ENCODE results near the gene ELOF1. TPM values are rescaled to one million over a fixed set of nuclear protein-coding genes. Genes with fewer than 3 reads are reported as not detected.
A peak's percentile ranks its signal among the peaks of the same experiment; 100 is the strongest.

Gene ELOF1
- total RNA-seq, 2 donors from 2014 or later: 17.1 to 32.5 TPM

- Histone ChIP-seq H3K27me3 (no peaks in the 10 kb centered on the region), H3K9me3 (no peaks in the 10 kb centered on the region), H3K4me1 (peaks cover 0 to 6% of the 10 kb centered on the region in 2 donors), H3K27ac (peak within 1 kb of the TSS; percentile 94 to 97), H3K36me3 (no peaks in the 10 kb centered on the region), H3K4me3 (peak within 1 kb of the TSS; percentile 89 to 92)
- DNase-seq (ENCODE audit: low spot score): peak; percentile 95
- TF ChIP-seq, protein P1, sequence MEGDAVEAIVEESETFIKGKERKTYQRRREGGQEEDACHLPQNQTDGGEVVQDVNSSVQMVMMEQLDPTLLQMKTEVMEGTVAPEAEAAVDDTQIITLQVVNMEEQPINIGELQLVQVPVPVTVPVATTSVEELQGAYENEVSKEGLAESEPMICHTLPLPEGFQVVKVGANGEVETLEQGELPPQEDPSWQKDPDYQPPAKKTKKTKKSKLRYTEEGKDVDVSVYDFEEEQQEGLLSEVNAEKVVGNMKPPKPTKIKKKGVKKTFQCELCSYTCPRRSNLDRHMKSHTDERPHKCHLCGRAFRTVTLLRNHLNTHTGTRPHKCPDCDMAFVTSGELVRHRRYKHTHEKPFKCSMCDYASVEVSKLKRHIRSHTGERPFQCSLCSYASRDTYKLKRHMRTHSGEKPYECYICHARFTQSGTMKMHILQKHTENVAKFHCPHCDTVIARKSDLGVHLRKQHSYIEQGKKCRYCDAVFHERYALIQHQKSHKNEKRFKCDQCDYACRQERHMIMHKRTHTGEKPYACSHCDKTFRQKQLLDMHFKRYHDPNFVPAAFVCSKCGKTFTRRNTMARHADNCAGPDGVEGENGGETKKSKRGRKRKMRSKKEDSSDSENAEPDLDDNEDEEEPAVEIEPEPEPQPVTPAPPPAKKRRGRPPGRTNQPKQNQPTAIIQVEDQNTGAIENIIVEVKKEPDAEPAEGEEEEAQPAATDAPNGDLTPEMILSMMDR (IDR thresholded peaks at IDR 0.05): no peak
Observed at GRCh38 chr19:11505504-11506100, 53.4 kb downstream of the ELOF1 start, which contains the start of gene ZNF653. Gene ZNF653 (minus strand): TSS chr19:11505839. CDS start chr19:11505786, 53 bp downstream.

- no peaks in the 10 kb centered on the region for H3K27me3 ChIP-seq
- peak overlapping the region; percentile 89 to 92 for H3K4me3 ChIP-seq
- TF ChIP-seq, protein P1 (IDR thresholded peaks at IDR 0.05): no peak
- H3K4me1 ChIP-seq: peaks cover 0 to 6% of the 10 kb centered on the region in 2 donors
- peak; percentile 96 for DNase-seq (ENCODE audit: low spot score)
- no peaks in the 10 kb centered on the region for H3K9me3 ChIP-seq
- peak overlapping the region; percentile 94 to 97 for H3K27ac ChIP-seq
- H3K36me3 ChIP-seq: no peaks in the 10 kb centered on the region
Observed at GRCh38 chr19:11505032-11505503, 54.0 kb downstream of the ELOF1 start.

GRCh38 chr19:11504502-11505031, 54.5 kb downstream of the ELOF1 start:
- Histone ChIP-seq H3K4me3 (peak overlapping the region; percentile 89 to 92), H3K27ac (peak overlapping the region; percentile 94 to 97), H3K4me1 (peaks cover 0 to 6% of the 10 kb centered on the region in 2 donors), H3K36me3 (no peaks in the 10 kb centered on the region), H3K9me3 (no peaks in the 10 kb centered on the region), H3K27me3 (no peaks in the 10 kb centered on the region)
- TF ChIP-seq, protein P1 (IDR thresholded peaks at IDR 0.05): no peak
- DNase-seq (ENCODE audit: low spot score): no peak

Other genes starting within 250 kb of the ELOF1 start
- 10 to 100 TPM in 1 of 2 donors, 1 to 10 TPM in 1; 6.5 to 11.1 TPM for gene RAB3D, start 219.6 kb downstream of the ELOF1 start, total RNA-seq
- gene TMEM205, start 213.0 kb downstream of the ELOF1 start, total RNA-seq: 100 to 1,000 TPM; 301 to 343 TPM
- 10 to 100 TPM; 12.1 to 18.8 TPM for gene CCDC159, start 212.7 kb downstream of the ELOF1 start, total RNA-seq
- gene PLPPR2, start 203.8 kb downstream of the ELOF1 start, total RNA-seq: 10 to 100 TPM; 26.2 to 30.5 TPM
- 1 to 10 TPM in 1 of 2 donors, under 1 TPM in 1; 0.44 to 1.5 TPM for gene SWSAP1, start 184.6 kb downstream of the ELOF1 start, total RNA-seq
- 1 to 10 TPM; 5.9 to 10.0 TPM for gene EPOR, start 174.9 kb downstream of the ELOF1 start, total RNA-seq
- 1 to 10 TPM; 7.4 to 8.4 TPM for gene RGL3, start 139.9 kb downstream of the ELOF1 start, total RNA-seq
- under 1 TPM; 0.22 to 0.59 TPM for gene ODAD3, start 124.1 kb downstream of the ELOF1 start, total RNA-seq
- 10 to 100 TPM; 78.0 to 82.8 TPM for gene PRKCSH, start 123.6 kb downstream of the ELOF1 start, total RNA-seq
- gene ELAVL3, start 78.2 kb downstream of the ELOF1 start, total RNA-seq: not detected
- gene ZNF653, start 53.4 kb downstream of the ELOF1 start, total RNA-seq: 1 to 10 TPM; 4.6 to 9.9 TPM
- 100 to 1,000 TPM in 1 of 2 donors, 10 to 100 TPM in 1; 83.6 to 126 TPM for gene ECSIT, start 30.1 kb downstream of the ELOF1 start, total RNA-seq
- gene CNN1, start 20.4 kb downstream of the ELOF1 start, total RNA-seq: 100 to 1,000 TPM in 1 of 2 donors, 10 to 100 TPM in 1; 93.3 to 592 TPM
- 1 to 10 TPM; 3.2 to 3.6 TPM for gene ACP5, start 18.4 kb upstream of the ELOF1 start, total RNA-seq
- gene ZNF627, start 38.3 kb upstream of the ELOF1 start, total RNA-seq: 1 to 10 TPM; 6.0 to 6.7 TPM
- 1 to 10 TPM; 2.6 to 4.0 TPM for gene ZNF823, start 179.7 kb upstream of the ELOF1 start, total RNA-seq
- 1 to 10 TPM; 2.0 to 3.4 TPM for gene ZNF441, start 207.8 kb upstream of the ELOF1 start, total RNA-seq
- gene ZNF491, start 239.3 kb upstream of the ELOF1 start, total RNA-seq: 1 to 10 TPM; 1.6 to 6.2 TPM

Data from right atrium auricular region (tissue), 2 donors.